Stimulated activated CD8-positive, alpha-beta memory T cell treated with anti-CD3 and anti-CD28 coated beads, Interleukin-12 subunit alpha, Interleukin-12 subunit beta, amount 100 ng/mL, for 1 hour (primary cell): ENCODE results near the gene SLC9A2.

Experiments used
- DNase-seq: peaks from one replicate; pipeline ENCODE4 v3.0.0-alpha.2; 2020; ENCODE audit warnings: low read depth

The SLC9A2 gene

GRCh38 chr2:102672107-102672776 is 52.9 kb downstream of the SLC9A2 start:
- DNase-seq: no peak

DNA sequence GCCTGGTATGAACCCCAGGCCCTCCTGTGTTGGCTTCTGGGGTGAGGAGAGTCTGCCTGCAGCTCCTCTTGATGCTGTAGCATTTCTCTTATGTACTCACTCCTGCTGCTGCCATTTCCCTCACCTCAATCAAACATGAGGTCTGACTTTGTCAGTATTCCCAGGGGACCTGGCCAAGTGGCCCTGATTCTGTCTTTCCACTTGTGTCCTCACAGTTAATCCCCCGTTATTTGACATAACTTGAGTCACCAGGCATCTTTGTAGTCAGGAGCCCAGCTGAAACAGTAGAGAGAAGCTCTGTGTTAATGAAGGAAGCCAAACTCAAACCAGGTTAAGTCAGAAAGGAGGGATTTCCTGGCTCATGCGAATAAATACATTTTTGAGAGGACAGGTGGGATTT is 55.0 kb downstream of the SLC9A2 start:
- DNase-seq: no peak

DNA sequence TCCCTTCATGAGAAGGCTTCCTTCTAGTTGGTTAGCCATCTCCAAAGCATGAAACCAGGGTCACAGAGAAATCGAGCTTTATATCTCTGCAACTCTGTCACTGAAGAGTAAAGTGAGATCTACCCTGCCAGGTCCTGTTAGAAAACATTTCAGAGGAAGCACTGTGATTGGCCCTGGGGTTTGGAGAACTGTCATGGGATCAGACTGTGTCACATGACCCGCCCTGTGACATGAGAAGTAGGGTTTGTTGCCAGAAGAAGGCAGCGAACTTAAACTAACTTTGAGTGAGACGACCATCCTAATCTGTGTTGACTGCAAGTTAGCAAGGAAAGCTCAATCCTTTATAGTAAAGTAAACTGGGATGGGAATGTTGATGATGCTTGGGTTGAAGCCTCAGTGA is 55.5 kb downstream of the SLC9A2 start:
- DNase-seq: no peak

DNA sequence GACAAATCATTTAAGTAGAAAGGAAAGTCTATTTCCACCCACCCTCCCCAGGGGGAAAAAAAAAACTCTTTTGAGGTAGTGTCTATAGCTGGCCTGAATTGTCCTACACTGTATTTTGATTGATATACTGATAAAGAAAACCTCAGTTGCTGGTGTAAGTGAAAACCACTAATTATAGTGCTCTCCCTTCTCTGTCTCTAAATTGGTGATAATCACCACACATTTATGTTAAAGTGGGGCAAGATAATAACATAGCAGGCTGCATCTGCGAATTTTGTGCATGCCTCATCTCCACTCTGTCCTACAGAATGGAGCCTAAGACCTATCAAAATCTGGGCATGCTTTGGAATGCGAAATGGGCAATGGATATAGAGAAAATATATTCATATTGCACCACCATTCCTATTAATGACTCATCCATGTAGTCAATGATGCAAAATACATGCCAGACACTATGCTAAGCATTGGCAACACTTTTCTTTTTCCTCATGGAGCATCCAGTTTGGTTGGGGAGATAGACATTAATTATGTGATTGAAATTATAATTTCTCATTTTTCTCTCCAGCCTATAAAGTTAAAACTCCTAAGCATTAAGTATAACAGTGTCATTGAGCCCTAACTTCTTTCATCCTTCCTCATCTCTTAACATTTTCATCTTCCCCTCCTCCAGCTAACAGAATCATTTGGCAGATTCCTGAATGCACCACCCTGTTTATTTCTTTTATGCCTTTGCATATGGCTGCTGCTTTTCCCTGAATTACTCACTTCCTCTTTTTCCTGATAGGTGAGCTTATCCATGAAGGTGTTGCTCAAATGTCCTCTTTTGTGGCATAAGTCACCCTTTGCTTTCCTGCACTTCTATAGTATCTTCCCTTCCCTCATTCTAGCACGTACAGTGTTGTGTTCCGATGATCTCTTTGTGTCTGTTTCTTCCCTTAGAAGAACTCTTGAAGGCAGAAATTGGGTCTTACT is 58.2 kb downstream of the SLC9A2 start:
- DNase-seq: no peak

DNA sequence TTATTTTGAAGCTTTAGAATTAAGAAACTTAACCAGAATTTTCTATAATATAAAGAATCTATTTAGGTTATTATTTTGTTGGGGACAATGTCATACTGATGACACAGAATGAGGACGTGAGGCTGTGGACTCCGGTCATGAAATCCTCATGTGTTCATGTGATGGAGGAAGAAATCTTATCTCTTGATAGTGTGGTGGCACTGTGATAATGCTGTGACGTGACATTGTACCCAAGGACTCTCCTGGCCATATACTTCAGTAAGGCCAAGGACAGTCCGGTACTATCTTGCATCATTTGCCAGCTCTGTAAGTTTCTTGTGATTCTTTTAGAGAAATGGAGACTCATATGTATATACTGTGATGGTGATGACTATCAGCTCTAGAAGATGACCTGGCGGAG is 59.1 kb downstream of the SLC9A2 start:
- DNase-seq: no peak

- DNase-seq: no peak
These were observed 67.4 kb downstream of the SLC9A2 start for GRCh38 chr2:102686479-102687439.

DNA sequence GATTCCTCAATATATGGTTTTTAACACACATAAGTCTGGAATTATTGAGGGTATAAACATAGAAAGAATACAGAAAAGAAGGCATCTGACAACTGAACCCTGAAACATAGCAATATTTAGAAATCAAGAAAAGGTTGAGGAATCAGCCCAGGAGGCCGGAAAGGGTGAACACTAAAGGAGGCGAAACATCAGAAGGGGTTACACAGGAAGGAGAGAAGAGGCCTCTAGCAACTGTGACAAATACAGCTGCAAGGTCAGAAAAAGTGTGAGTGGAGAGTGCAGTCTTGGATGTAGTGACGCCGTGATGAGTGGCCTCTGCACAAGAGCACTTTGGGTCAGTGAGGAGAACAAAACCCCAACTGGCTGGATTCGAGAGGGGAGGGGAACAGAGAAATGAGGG is 70.7 kb downstream of the SLC9A2 start:
- DNase-seq: no peak

DNA sequence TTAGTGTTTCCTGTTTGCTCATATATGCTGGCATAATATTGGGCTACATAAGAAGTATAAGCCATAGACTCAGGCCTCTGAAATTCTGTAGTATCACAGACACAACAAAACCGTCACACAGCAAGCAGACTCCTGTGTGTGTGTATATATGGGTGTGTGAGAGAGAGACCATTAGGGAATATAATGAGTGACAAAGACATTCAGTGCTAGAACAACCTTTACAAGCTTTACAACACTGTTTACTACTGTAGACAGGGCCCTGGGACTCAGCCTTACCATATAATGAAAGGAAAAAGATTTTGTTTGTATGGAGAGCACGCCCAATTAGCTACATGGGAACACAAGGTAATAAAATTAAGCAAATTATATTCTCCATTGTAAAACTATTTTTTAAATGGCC is 77.1 kb downstream of the SLC9A2 start:
- DNase-seq: no peak

GRCh38 chr2:102698369-102699111 is 79.2 kb downstream of the SLC9A2 start:
- DNase-seq: no peak

DNA sequence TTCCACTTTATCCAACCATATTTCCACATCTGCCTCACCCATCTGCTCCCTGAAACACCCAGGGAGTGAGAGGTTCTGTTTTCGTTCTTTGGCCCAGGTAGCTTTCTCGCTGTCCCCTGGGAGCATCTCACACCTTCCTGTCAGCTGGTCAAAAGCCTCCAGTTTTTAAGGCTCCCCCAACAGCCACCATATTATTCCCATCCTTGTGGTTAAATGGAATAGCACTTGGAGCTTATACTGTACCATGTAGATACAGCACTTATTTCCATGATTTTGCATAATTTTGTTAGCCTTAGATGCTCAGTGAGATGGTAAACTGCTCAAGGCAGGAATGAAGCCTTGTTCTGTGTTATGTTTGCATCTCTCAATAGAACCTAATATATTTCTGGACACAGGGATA is 84.0 kb downstream of the SLC9A2 start:
- no peak for DNase-seq

- DNase-seq: no peak
These were observed 84.4 kb downstream of the SLC9A2 start for GRCh38 chr2:102703748-102704147.

DNA sequence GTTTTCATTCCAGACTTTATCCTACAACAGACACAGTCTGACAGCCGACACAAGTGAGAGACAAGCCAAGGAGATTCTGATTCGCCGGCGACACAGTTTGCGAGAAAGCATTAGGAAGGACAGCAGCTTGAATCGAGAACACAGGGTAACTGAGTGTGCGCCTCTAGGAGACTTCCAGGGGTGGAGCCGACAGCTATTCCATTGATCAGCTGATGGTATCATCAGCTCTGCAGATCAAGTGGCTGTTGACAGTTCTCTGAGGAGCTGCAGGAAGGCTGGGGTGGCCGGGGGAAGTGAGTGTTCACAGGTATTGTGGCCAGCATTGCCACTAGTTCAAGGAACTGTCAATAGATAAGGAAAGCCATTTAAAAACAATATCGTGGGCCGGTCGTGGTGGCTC is 85.2 kb downstream of the SLC9A2 start:
- no peak for DNase-seq

GRCh38 chr2:102707796-102708695 is 88.7 kb downstream of the SLC9A2 start:
- DNase-seq: no peak

- DNase-seq: no peak
These were observed 89.7 kb downstream of the SLC9A2 start for GRCh38 chr2:102708847-102709559.

GRCh38 chr2:102717308-102718018 is 98.1 kb downstream of the SLC9A2 start:
- DNase-seq: no peak

- no peak for DNase-seq
These were observed 99.3 kb downstream of the SLC9A2 start for GRCh38 chr2:102718387-102719316.

- DNase-seq: no peak
These were observed 104.7 kb downstream of the SLC9A2 start for GRCh38 chr2:102724016-102724490.

DNA sequence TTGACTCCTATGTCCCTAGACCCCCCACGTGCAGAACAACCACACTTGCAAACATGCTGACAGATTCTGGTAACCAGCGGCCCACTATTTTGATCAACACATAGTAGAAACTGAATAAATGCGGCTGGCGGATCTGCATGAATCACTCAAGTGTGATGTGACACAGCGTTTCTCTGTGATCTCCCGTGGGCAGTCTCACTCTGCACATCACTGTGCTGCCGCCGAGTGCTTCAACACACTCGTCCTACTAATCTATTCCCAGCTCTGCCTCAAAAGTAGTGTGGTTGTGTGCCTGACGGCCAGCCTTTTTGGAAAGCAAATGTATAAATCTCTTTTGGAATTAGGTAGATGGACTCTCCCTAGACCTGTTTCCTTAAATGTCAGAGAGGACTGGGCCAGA is 105.2 kb downstream of the SLC9A2 start:
- no peak for DNase-seq
